Colon (tissue), 2 donors: ENCODE results near the gene CLCN7.

ENCODE experiments used
- FAIRE-seq: peaks from 2 replicates; lab custom pipeline; 2012; peaks lifted over from hg19 to GRCh38; lab: Jason Lieb, UNC
- donor health status: control.
- donor health status: control.

CLCN7 gene

GRCh38 chr16:1502092-1503004 is 27.5 kb upstream of the CLCN7 start:
- FAIRE-seq: no peak

- FAIRE-seq: no peak
Observed at GRCh38 chr16:1501630-1502029, 26.8 kb upstream of the CLCN7 start.

- FAIRE-seq: no peak
Observed at GRCh38 chr16:1500465-1501150, 25.8 kb upstream of the CLCN7 start.

- no peak for FAIRE-seq
Observed at GRCh38 chr16:1499756-1500464, 25.1 kb upstream of the CLCN7 start.

- no peak for FAIRE-seq
Observed at GRCh38 chr16:1498899-1499676, 24.3 kb upstream of the CLCN7 start.

GRCh38 chr16:1497014-1497598 is 22.3 kb upstream of the CLCN7 start:
- FAIRE-seq: no peak

- FAIRE-seq: no peak
Observed at GRCh38 chr16:1496464-1496863, 21.6 kb upstream of the CLCN7 start.

- no peak for FAIRE-seq
Observed at GRCh38 chr16:1495889-1496262, 21.0 kb upstream of the CLCN7 start.

GRCh38 chr16:1495211-1495888 is 20.5 kb upstream of the CLCN7 start:
- FAIRE-seq: no peak

GRCh38 chr16:1494711-1495110 is 19.9 kb upstream of the CLCN7 start:
- no peak for FAIRE-seq

GRCh38 chr16:1494129-1494640 is 19.4 kb upstream of the CLCN7 start:
- no peak for FAIRE-seq

GRCh38 chr16:1493746-1494094 is 18.9 kb upstream of the CLCN7 start:
- no peak for FAIRE-seq

GRCh38 chr16:1492923-1493745 is 18.3 kb upstream of the CLCN7 start, which contains the start of gene TELO2:
Gene TELO2 (plus strand): TSS chr16:1493360. CDS start chr16:1494282, 922 bp downstream.
- no peak for FAIRE-seq

- no peak for FAIRE-seq
Observed at GRCh38 chr16:1492082-1492922, 17.5 kb upstream of the CLCN7 start.

GRCh38 chr16:1491327-1491726 is 16.5 kb upstream of the CLCN7 start:
- no peak for FAIRE-seq

- no peak for FAIRE-seq
Observed at GRCh38 chr16:1489077-1489476, 14.2 kb upstream of the CLCN7 start.

- no peak for FAIRE-seq
Observed at GRCh38 chr16:1488619-1489018, 13.8 kb upstream of the CLCN7 start, which contains the start of gene PTX4. Gene PTX4 (minus strand): TSS chr16:1488944. CDS start chr16:1488909, 35 bp downstream.

GRCh38 chr16:1488054-1488601 is 13.3 kb upstream of the CLCN7 start:
- no peak for FAIRE-seq
